ENCODE measurements around the gene SHE. TPM values are rescaled to one million over a fixed set of nuclear protein-coding genes. Genes with fewer than 3 reads are reported as not detected.

SHE gene
- total and polyA plus RNA-seq, 2 experiments from 2014 or later: 0.23 to 0.69 TPM

DNA sequence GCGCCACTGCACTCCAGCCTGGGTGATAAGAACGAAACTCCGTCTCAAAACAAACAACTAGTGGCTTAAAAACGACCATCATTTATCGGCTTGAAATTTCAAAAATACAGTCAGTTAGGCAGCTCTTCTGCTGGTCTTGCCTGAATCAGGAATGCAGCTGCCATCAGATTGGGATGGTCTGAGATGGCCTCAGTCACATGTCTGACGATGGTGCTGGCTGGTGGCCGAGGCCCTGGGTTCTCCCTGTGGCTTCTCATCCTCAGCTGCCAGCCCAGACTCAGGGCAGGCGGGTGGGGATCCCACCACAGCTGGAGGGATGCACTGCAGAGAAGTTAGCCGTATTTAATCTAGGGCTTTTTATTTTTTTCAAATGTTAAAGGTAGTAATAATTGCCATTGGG is 65.8 kb downstream of the SHE start:
- no peaks in the 10 kb centered on the region for H3K9me3 Mint-ChIP-seq
- H3K36me3 ChIP-seq (ENCODE audit: insufficient read depth): no peaks in the 10 kb centered on the region
- TF ChIP-seq ZNF114 (CRISPR knock-in tag; IDR thresholded peaks at IDR 0.05) (no peak), ZNF331 (CRISPR knock-in tag; IDR thresholded peaks at IDR 0.05; ENCODE audit: low read depth) (no peak), EZH2 (IDR thresholded peaks at IDR 0.05; ENCODE audit: low read depth, unreplicated experiment) (no peak), CREB1 (CRISPR knock-in tag; IDR thresholded peaks at IDR 0.05; ENCODE audit: low read depth) (no peak), STAT1 (IDR thresholded peaks at IDR 0.05; ENCODE audit: unreplicated experiment) (no peak)
- TF ChIP-seq, protein P1, sequence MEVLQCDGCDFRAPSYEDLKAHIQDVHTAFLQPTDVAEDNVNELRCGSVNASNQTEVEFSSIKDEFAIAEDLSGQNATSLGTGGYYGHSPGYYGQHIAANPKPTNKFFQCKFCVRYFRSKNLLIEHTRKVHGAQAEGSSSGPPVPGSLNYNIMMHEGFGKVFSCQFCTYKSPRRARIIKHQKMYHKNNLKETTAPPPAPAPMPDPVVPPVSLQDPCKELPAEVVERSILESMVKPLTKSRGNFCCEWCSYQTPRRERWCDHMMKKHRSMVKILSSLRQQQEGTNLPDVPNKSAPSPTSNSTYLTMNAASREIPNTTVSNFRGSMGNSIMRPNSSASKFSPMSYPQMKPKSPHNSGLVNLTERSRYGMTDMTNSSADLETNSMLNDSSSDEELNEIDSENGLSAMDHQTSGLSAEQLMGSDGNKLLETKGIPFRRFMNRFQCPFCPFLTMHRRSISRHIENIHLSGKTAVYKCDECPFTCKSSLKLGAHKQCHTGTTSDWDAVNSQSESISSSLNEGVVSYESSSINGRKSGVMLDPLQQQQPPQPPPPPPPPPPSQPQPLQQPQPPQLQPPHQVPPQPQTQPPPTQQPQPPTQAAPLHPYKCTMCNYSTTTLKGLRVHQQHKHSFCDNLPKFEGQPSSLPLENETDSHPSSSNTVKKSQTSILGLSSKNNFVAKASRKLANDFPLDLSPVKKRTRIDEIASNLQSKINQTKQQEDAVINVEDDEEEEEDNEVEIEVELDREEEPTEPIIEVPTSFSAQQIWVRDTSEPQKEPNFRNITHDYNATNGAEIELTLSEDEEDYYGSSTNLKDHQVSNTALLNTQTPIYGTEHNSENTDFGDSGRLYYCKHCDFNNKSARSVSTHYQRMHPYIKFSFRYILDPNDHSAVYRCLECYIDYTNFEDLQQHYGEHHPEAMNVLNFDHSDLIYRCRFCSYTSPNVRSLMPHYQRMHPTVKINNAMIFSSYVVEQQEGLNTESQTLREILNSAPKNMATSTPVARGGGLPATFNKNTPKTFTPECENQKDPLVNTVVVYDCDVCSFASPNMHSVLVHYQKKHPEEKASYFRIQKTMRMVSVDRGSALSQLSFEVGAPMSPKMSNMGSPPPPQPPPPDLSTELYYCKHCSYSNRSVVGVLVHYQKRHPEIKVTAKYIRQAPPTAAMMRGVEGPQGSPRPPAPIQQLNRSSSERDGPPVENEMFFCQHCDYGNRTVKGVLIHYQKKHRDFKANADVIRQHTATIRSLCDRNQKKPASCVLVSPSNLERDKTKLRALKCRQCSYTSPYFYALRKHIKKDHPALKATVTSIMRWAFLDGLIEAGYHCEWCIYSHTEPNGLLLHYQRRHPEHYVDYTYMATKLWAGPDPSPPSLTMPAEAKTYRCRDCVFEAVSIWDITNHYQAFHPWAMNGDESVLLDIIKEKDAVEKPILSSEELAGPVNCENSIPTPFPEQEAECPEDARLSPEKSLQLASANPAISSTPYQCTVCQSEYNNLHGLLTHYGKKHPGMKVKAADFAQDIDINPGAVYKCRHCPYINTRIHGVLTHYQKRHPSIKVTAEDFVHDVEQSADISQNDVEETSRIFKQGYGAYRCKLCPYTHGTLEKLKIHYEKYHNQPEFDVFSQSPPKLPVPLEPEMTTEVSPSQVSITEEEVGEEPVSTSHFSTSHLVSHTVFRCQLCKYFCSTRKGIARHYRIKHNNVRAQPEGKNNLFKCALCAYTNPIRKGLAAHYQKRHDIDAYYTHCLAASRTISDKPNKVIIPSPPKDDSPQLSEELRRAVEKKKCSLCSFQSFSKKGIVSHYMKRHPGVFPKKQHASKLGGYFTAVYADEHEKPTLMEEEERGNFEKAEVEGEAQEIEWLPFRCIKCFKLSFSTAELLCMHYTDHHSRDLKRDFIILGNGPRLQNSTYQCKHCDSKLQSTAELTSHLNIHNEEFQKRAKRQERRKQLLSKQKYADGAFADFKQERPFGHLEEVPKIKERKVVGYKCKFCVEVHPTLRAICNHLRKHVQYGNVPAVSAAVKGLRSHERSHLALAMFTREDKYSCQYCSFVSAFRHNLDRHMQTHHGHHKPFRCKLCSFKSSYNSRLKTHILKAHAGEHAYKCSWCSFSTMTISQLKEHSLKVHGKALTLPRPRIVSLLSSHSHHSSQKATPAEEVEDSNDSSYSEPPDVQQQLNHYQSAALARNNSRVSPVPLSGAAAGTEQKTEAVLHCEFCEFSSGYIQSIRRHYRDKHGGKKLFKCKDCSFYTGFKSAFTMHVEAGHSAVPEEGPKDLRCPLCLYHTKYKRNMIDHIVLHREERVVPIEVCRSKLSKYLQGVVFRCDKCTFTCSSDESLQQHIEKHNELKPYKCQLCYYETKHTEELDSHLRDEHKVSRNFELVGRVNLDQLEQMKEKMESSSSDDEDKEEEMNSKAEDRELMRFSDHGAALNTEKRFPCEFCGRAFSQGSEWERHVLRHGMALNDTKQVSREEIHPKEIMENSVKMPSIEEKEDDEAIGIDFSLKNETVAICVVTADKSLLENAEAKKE (CRISPR knock-in tag; IDR thresholded peaks at IDR 0.05): no peak
- TF ChIP-seq, protein P2, sequence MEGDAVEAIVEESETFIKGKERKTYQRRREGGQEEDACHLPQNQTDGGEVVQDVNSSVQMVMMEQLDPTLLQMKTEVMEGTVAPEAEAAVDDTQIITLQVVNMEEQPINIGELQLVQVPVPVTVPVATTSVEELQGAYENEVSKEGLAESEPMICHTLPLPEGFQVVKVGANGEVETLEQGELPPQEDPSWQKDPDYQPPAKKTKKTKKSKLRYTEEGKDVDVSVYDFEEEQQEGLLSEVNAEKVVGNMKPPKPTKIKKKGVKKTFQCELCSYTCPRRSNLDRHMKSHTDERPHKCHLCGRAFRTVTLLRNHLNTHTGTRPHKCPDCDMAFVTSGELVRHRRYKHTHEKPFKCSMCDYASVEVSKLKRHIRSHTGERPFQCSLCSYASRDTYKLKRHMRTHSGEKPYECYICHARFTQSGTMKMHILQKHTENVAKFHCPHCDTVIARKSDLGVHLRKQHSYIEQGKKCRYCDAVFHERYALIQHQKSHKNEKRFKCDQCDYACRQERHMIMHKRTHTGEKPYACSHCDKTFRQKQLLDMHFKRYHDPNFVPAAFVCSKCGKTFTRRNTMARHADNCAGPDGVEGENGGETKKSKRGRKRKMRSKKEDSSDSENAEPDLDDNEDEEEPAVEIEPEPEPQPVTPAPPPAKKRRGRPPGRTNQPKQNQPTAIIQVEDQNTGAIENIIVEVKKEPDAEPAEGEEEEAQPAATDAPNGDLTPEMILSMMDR (conservative IDR thresholded peaks at IDR 0.05; ENCODE audit: low read depth in 2 of 2): no peak
- TF ChIP-seq, protein P3, sequence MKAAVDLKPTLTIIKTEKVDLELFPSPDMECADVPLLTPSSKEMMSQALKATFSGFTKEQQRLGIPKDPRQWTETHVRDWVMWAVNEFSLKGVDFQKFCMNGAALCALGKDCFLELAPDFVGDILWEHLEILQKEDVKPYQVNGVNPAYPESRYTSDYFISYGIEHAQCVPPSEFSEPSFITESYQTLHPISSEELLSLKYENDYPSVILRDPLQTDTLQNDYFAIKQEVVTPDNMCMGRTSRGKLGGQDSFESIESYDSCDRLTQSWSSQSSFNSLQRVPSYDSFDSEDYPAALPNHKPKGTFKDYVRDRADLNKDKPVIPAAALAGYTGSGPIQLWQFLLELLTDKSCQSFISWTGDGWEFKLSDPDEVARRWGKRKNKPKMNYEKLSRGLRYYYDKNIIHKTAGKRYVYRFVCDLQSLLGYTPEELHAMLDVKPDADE (IDR thresholded peaks at IDR 0.05): no peak
- TF ChIP-seq, protein P4, sequence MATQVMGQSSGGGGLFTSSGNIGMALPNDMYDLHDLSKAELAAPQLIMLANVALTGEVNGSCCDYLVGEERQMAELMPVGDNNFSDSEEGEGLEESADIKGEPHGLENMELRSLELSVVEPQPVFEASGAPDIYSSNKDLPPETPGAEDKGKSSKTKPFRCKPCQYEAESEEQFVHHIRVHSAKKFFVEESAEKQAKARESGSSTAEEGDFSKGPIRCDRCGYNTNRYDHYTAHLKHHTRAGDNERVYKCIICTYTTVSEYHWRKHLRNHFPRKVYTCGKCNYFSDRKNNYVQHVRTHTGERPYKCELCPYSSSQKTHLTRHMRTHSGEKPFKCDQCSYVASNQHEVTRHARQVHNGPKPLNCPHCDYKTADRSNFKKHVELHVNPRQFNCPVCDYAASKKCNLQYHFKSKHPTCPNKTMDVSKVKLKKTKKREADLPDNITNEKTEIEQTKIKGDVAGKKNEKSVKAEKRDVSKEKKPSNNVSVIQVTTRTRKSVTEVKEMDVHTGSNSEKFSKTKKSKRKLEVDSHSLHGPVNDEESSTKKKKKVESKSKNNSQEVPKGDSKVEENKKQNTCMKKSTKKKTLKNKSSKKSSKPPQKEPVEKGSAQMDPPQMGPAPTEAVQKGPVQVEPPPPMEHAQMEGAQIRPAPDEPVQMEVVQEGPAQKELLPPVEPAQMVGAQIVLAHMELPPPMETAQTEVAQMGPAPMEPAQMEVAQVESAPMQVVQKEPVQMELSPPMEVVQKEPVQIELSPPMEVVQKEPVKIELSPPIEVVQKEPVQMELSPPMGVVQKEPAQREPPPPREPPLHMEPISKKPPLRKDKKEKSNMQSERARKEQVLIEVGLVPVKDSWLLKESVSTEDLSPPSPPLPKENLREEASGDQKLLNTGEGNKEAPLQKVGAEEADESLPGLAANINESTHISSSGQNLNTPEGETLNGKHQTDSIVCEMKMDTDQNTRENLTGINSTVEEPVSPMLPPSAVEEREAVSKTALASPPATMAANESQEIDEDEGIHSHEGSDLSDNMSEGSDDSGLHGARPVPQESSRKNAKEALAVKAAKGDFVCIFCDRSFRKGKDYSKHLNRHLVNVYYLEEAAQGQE (IDR thresholded peaks at IDR 0.05; ENCODE audit: unreplicated experiment): no peak
- no peak overlapping the region for H3K27ac Mint-ChIP-seq
- no peak overlapping the region for H3K27ac ChIP-seq (ENCODE audit: low read depth)
- peaks cover 10% of the 10 kb centered on the region for H3K4me1 Mint-ChIP-seq
- no peaks in the 10 kb centered on the region for H4K20me1 ChIP-seq (replicated peaks; ENCODE audit: insufficient read depth)
- DNase-seq (ENCODE audit: low spot score) (no peak), ATAC-seq (no peak)
- no peak overlapping the region for H3K4me3 Mint-ChIP-seq
- peaks cover 10% of the 10 kb centered on the region for H3K4me1 ChIP-seq (ENCODE audit: insufficient read depth)
- no peak overlapping the region for H3K4me2 ChIP-seq
- H3K79me2 ChIP-seq (replicated peaks; ENCODE audit: insufficient read depth): no peaks in the 10 kb centered on the region
- no peak overlapping the region for H3K4me3 ChIP-seq
- H3K36me3 Mint-ChIP-seq (ENCODE audit: low read depth): no peaks in the 10 kb centered on the region
- no peaks in the 10 kb centered on the region for H3K27me3 ChIP-seq (ENCODE audit: insufficient read depth)
- no peak overlapping the region for H2AFZ ChIP-seq
- H3K9me2 ChIP-seq (ENCODE audit: insufficient read depth): no peaks in the 10 kb centered on the region
- H3F3A ChIP-seq (replicated peaks; ENCODE audit: low read depth): no peaks in the 10 kb centered on the region
- peaks cover 7% of the 10 kb centered on the region for H3K27me3 Mint-ChIP-seq (ENCODE audit: insufficient read depth, low read depth, poor library complexity)
